Endothelial cell of umbilical vein (primary cell): ENCODE data around the gene DCPS. TPM values are rescaled to one million over a fixed set of nuclear protein-coding genes. Genes with fewer than 3 reads are reported as not detected.

Experiments
- BruUV-seq: library from RNA; stranded (reverse); fragments of 400-500 nt; replicated peaks from 2 replicates; lab custom pipeline; 2021; lab: Mats Ljungman, UMichigan
- CTCF ChIA-PET: fragments of 300-600, 350-600 bp; sonication (Branson Sonifier 250); formaldehyde crosslinking; loops from one replicate; lab custom pipeline; 2021; ENCODE audit warnings: antibody characterized with exemption, inconsistent platforms; lab: Charles Lee
- POLR2A ChIA-PET: fragments of 300-600, 350-600 bp; sonication (Branson Sonifier 250); formaldehyde crosslinking; loops from one replicate; lab custom pipeline; 2021; ENCODE audit warnings: antibody characterized with exemption, inconsistent platforms; lab: Charles Lee
- DNase-seq: peaks from one replicate; pipeline ENCODE4 v3.0.0-alpha.2; 2011; ENCODE audit warnings: low read depth, low spot score
- FAIRE-seq: peaks from 2 replicates; lab custom pipeline; 2011; peaks lifted over from hg19 to GRCh38; lab: Jason Lieb, UNC
- H2AFZ ChIP-seq: 2 replicates; pipeline ENCODE4 v1.6.0; 2012; ENCODE audit warnings: low read depth, low read length, control low read depth, inconsistent platforms
- H3K27ac ChIP-seq: 2 replicates; pipeline ENCODE4 v1.5.1; 2011; ENCODE audit warnings: low read depth, mild to moderate bottlenecking, control low read depth, low read length, moderate library complexity; ENCODE audit not compliant: insufficient read depth
- H3K27me3 ChIP-seq, 2 experiments: 2 replicates each; pipeline versions ENCODE4 v1.6.0 to v1.6.1; 2011; ENCODE audit warnings: low read length in 2 of 2, mixed read lengths in 1 of 2; ENCODE audit not compliant: control insufficient read depth in 2 of 2, insufficient read depth in 2 of 2
- H3K36me3 ChIP-seq, 2 experiments: 2 replicates in 1 of 2; 3 replicates in 1 of 2; pipeline ENCODE4 v1.5.1; 2011; ENCODE audit warnings: low read length in 2 of 2, mild to moderate bottlenecking in 1 of 2, moderate library complexity in 1 of 2; ENCODE audit not compliant: control insufficient read depth in 2 of 2, insufficient read depth in 2 of 2; ENCODE audit errors: extremely low read depth in 1 of 2
- H3K4me1 ChIP-seq: 3 replicates; pipeline ENCODE4 v1.5.1; 2011; ENCODE audit warnings: mild to moderate bottlenecking, low read length; ENCODE audit not compliant: control insufficient read depth, insufficient read depth; ENCODE audit errors: extremely low read depth
- H3K4me2 ChIP-seq: 2 replicates; pipeline ENCODE4 v1.6.1; 2011; ENCODE audit warnings: low read length, control low read depth, mixed read lengths; ENCODE audit not compliant: insufficient read depth
- H3K4me3 ChIP-seq, 3 experiments: fragments of 200-600 bp in 1 of 3; sonication (generic), shearing (Covaris generic) in 1 of 3; replicated peaks in 1 of 3; 2 replicates each; pipeline ENCODE4 v1.5.1; 2011 to 2016; ENCODE audit warnings: control low read depth in 3 of 3, low read length in 3 of 3, mild to moderate bottlenecking in 2 of 3, inconsistent platforms in 1 of 3, low read depth in 1 of 3, moderate library complexity in 1 of 3; ENCODE audit not compliant: insufficient read depth in 1 of 3
- H3K79me2 ChIP-seq: 2 replicates; pipeline ENCODE4 v1.6.0; 2012; ENCODE audit warnings: low read length, inconsistent platforms; ENCODE audit not compliant: control insufficient read depth, insufficient read depth
- H3K9ac ChIP-seq: replicated peaks from 2 replicates; pipeline ENCODE3; 2011; ENCODE audit warnings: low read length, control low read depth; ENCODE audit not compliant: insufficient read depth; ENCODE audit errors: extremely low read depth
- H3K9me1 ChIP-seq: replicated peaks from 3 replicates; pipeline ENCODE4 v1.6.0; 2011; ENCODE audit warnings: mild to moderate bottlenecking, low read length; ENCODE audit not compliant: control insufficient read depth, insufficient read depth; ENCODE audit errors: extremely low read depth
- H3K9me3 ChIP-seq: replicated peaks from 2 replicates; pipeline ENCODE4 v1.5.1; 2012; ENCODE audit warnings: low read length, inconsistent platforms; ENCODE audit not compliant: control insufficient read depth, insufficient read depth
- H4K20me1 ChIP-seq: replicated peaks from 2 replicates; pipeline ENCODE3; 2011; ENCODE audit warnings: mild to moderate bottlenecking, low read length; ENCODE audit not compliant: control insufficient read depth, insufficient read depth; ENCODE audit errors: extremely low read depth
- EZH2 ChIP-seq: IDR thresholded peaks from 2 replicates; pipeline ENCODE4 v1.6.1; 2012; ENCODE audit warnings: borderline replicate concordance, low read depth, mild to moderate bottlenecking, moderate library complexity, low read length, inconsistent platforms; ENCODE audit not compliant: severe bottlenecking
- FOS ChIP-seq: IDR thresholded peaks from 2 replicates; pipeline ENCODE4 v1.6.1; 2011; ENCODE audit warnings: mild to moderate bottlenecking, low read length, moderate library complexity, borderline replicate concordance; ENCODE audit not compliant: insufficient read depth
- GATA2 ChIP-seq: IDR thresholded peaks from 2 replicates; pipeline ENCODE4 v1.7.0; 2011; ENCODE audit warnings: low read depth, mild to moderate bottlenecking, moderate library complexity, mixed read lengths, low read length; ENCODE audit not compliant: insufficient read length, insufficient read depth
- JUN ChIP-seq: IDR thresholded peaks from 2 replicates; pipeline ENCODE4 v1.6.1; 2011; ENCODE audit warnings: borderline replicate concordance, low read depth; ENCODE audit not compliant: insufficient read length, insufficient read depth
- MYC ChIP-seq: IDR thresholded peaks from one replicate; pipeline ENCODE4 v1.6.1; 2011; ENCODE audit warnings: mild to moderate bottlenecking, low read depth, low read length
- POLR2A ChIP-seq: IDR thresholded peaks from 2 replicates; pipeline ENCODE4 v1.6.1; 2012; ENCODE audit warnings: low read depth, mild to moderate bottlenecking, control low read depth, low read length
- dilution Hi-C: fragments of 300-500 bp; cut with MboI; formaldehyde crosslinking; loops from one replicate; pipeline ENCODE4 v1.15.0; 2019; ENCODE audit warnings: low sequenced_read_pairs; ENCODE audit not compliant: extremely low pct_ligation_motif_present
- intact Hi-C: fragments of 100-400 bp; cut with micrococcal nuclease; formaldehyde crosslinking; loops from one replicate; pipeline ENCODE4 v1.10.0; 2022
- polyA plus RNA-seq, 4 experiments: library from polyadenylated mRNA; depleted of rRNA in 3 of 4; stranded (reverse) in 3 of 4; unstranded in 1 of 4; fragments of >200 nt; gene quantifications; 2 replicates each; pipeline versions ENCODE4 v1.2.1 to v1.2.3, GENCODE V29; 2011 to 2012; ENCODE audit warnings: missing spikeins in 1 of 4
- total RNA-seq: library from RNA; stranded (reverse); gene quantifications from 2 replicates; pipeline ENCODE4 v1.2.3, GENCODE V29; 2021
- TF ChIP-seq, protein P1 (sequence below): IDR thresholded peaks from 2 replicates; pipeline ENCODE4 v1.6.1; 2011; ENCODE audit not compliant: insufficient read depth, insufficient read length

DCPS gene
- total and polyA plus RNA-seq, 2 donors (not counting 3 experiments of a cell fraction or from before 2014, with no cell fraction given), result 19.6 to 36.0 TPM

DNA sequence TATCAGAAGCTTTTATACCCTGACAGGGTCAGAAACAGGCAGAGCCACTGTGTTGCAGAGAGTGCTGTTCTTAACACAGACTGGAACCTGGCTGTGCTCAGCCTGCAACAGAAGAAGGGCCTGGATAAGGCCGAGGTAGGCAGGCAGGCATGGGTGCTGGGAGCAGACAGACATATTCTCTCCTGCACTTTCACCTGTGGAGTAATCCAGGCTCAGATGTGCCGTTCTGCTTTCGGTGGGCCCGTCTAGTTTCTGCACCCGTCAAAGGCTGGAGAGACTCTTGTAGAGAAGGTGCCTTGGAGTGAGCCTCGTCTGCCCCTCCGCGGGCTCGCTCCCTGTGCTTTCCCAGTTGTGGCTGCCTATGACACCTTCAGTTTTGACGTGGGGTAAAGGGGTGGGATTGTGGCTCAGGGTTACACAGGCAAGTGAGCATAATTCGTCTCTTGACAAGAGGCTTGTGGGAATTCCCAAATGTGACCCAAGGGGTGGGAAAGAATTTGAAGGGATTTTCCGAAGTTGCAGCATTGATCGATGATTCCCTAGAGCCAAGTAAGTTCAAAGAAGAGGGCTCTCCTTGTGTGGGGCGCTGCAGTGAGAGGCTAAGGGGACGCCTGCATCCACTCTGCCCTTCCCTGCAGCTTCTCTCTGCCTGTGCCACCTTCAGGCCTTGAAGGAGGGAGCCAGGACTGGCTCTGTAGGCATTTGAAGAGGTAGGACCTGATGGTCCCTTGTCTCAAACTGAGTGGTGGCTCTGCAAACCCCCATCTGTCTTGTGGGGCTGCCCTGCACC is 35.4 kb downstream of the DCPS start:
- Histone ChIP-seq H3K27me3 (no peaks in the 10 kb centered on the region), H3K36me3 (no peaks in the 10 kb centered on the region), H3K4me3 (no peak overlapping the region), H3K27ac (no peak overlapping the region), H3K9me1 (no peaks in the 10 kb centered on the region), H2AFZ (no peak overlapping the region), H3K4me2 (no peak overlapping the region), H3K4me1 (peaks cover 58% of the 10 kb centered on the region), H3K79me2 (no peaks in the 10 kb centered on the region), H3K9ac (no peak overlapping the region), H4K20me1 (no peaks in the 10 kb centered on the region), H3K9me3 (no peaks in the 10 kb centered on the region)
- DNase-seq (no peak), FAIRE-seq (no peak)
- TF ChIP-seq, protein P1, sequence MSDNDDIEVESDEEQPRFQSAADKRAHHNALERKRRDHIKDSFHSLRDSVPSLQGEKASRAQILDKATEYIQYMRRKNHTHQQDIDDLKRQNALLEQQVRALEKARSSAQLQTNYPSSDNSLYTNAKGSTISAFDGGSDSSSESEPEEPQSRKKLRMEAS, result no peak
- TF ChIP-seq EZH2, result no peak
- no peak for TF ChIP-seq POLR2A
- TF ChIP-seq JUN, result no peak
- no peak for TF ChIP-seq GATA2
- TF ChIP-seq MYC, result no peak
- no peak for TF ChIP-seq FOS
- dilution Hi-C loops (no loop called here), intact Hi-C loops (no loop called here)
- BruUV-seq, result no TSS peak
- CTCF ChIA-PET, result interaction anchor here (2.1 kb wide), 1 partner anchor 29 kb away, joined by 9 read pairs; no protein-coding TSS in a partner anchor
- POLR2A ChIA-PET, result no interaction called here
